ENCODE measurements around the gene CHD2.

Gene CHD2

DNA sequence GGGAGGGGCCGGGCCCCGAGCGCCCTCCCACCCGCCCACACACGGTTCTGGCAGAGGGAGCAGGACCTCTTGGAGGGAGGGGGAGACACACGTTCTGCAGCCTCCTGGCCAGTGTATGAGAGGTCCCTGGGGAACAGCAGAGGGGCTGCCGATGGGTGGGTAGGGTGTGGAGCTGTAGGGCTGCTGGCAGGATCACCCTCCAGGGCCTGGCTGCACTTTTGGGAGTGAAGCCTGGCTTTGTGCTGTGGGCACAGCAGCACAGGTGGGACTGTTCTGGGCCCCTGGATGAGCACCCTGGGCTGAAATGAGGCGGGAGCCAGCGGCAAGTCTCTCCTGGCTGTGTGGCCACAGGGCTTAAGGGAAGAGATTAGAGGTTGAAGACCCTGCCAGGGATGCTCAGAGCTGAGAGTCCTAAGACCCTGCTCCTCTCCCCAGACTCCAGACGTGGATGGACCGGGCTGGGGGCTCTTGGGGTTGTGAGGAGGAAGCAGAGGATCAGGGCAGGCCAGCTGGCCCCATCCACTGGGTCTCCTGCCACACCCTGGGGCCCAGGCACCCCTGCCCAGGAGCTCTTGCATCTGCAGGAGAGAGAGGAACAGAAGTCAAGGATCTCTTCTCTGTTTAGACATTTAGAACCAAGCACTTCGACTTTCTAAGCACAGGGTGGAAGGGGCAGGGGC, 143.6 kb downstream of the CHD2 start:
- Mint-ChIP-seq H3K4me1 (peaks cover 22% of the 10 kb centered on the region), H3K27ac (ENCODE audit: low read depth) (no peak overlapping the region), H3K4me3 (no peak overlapping the region), H3K9me3 (peaks cover 8% of the 10 kb centered on the region), H3K36me3 (ENCODE audit: insufficient read depth) (no peaks in the 10 kb centered on the region), H3K27me3 (no peaks in the 10 kb centered on the region)
- DNase-seq (ENCODE audit: low spot score in 2 of 2) = no peak
- no peak for ATAC-seq (replicated peaks; ENCODE audit: extremely low read depth, poor library complexity, severe bottlenecking)

DNA sequence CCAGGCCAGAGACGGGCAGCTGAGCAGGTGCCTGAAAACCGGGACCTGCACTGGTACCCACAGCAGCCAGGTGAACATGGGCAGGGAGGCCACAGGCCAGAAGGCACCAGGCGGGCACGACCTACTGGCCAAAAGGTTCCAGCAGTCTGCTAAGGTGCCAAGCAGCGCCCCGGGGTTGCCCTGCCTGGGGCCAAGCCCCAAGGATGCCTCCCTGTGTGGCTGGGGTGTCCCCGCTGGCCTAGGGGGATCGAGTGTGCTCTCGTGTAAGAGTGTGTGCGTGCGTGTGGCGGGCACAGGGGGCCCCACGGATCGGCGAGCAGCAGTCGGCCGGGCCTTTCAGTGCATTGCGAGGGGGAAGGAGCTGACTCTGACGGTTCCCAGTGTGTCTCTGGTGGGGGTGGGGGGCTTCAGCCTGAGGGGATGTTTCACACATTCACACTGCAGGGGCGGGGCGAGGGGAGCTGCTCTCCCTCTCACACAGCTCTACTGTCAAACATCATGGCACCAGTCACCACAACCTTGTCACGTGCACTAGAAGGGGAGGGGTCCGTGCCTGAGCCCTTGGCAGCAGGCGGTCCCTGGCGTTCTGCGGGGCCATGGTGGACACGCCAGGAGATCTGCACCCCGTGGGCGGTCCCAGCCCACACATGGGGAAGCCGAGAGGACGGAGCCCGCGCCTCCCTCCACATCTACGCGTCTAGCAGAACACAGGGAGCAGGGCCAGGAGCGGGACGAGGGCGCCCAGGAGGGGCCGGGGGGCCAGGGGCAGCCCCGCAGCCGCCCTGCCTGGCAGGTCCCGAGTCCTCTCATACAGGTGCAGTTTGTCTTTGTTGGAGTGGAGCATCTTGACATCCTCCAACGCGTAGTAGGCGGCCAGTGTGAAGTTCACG, 144.4 kb downstream of the CHD2 start:
- H3K9me3 Mint-ChIP-seq = peaks cover 8% of the 10 kb centered on the region
- DNase-seq (ENCODE audit: low spot score in 2 of 2) = no peak
- no peaks in the 10 kb centered on the region for H3K27me3 Mint-ChIP-seq
- H3K4me3 Mint-ChIP-seq = no peak overlapping the region
- no peaks in the 10 kb centered on the region for H3K36me3 Mint-ChIP-seq (ENCODE audit: insufficient read depth)
- ATAC-seq (replicated peaks; ENCODE audit: extremely low read depth, poor library complexity, severe bottlenecking) = no peak
- H3K4me1 Mint-ChIP-seq = peaks cover 30% of the 10 kb centered on the region
- H3K27ac Mint-ChIP-seq (ENCODE audit: low read depth) = no peak overlapping the region

DNA sequence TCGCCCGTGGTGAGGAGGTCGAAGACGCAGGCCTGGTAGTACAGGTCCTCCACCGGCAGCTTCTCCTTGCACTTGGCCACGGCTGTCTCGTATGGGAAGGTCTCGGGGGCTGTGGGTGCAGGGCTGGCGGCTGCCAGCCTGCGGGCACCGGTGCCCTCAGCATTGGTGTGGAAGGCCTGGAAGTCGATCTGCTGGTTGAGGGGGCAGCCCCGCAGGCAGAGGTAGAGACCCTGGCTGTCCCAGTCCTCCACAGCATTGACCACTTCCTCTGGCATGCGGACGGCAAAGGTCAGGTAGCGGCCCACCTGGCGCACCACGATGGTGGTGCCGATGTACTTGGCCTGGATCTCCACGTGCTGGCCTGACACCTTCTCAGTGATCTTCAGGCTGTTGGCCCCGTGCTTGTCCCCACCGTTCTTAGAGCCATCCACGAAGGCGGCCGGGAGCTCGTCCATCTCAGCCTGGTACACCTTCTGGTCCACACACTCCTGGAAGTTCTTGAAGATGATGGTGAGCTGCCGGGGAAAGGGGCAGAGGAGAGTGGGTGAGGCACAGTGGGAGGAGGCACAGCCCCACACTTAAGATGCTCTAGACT, 145.2 kb downstream of the CHD2 start:
- Mint-ChIP-seq H3K4me1 (peaks cover 37% of the 10 kb centered on the region), H3K27ac (ENCODE audit: low read depth) (no peak overlapping the region), H3K27me3 (no peaks in the 10 kb centered on the region), H3K9me3 (peaks cover 8% of the 10 kb centered on the region), H3K4me3 (no peak overlapping the region), H3K36me3 (ENCODE audit: insufficient read depth) (peaks cover 4% of the 10 kb centered on the region)
- DNase-seq (ENCODE audit: low spot score in 2 of 2) (no peak), ATAC-seq (replicated peaks; ENCODE audit: extremely low read depth, poor library complexity, severe bottlenecking) (no peak)

DNA sequence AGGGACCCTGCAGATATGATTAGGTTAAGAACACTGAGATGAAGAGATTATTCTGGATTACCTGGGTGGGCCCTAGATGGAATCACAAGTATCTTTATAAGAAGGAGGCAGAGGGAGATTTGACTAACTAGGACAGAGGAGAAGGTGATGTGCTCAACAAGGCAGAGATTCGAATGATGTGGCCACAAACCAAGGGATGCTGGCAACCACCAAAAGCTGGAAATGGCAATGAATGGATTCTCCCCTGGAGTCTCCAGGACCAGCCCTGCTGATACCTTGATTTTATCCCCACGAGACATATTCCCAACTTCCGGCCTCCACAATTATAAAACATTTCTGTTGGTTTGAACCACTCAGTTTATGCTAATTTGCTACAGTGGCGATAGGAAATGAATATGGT, 146.0 kb downstream of the CHD2 start:
- no peak for DNase-seq (ENCODE audit: low spot score in 2 of 2)
- peak overlapping the region; percentile 85 for H3K27ac Mint-ChIP-seq (ENCODE audit: low read depth)
- ATAC-seq (replicated peaks; ENCODE audit: extremely low read depth, poor library complexity, severe bottlenecking) = no peak
- peaks cover 8% of the 10 kb centered on the region for H3K9me3 Mint-ChIP-seq
- H3K36me3 Mint-ChIP-seq (ENCODE audit: insufficient read depth) = peaks cover 4% of the 10 kb centered on the region
- no peaks in the 10 kb centered on the region for H3K27me3 Mint-ChIP-seq
- H3K4me1 Mint-ChIP-seq = peaks cover 42% of the 10 kb centered on the region
- H3K4me3 Mint-ChIP-seq = peak overlapping the region; percentile 5

DNA sequence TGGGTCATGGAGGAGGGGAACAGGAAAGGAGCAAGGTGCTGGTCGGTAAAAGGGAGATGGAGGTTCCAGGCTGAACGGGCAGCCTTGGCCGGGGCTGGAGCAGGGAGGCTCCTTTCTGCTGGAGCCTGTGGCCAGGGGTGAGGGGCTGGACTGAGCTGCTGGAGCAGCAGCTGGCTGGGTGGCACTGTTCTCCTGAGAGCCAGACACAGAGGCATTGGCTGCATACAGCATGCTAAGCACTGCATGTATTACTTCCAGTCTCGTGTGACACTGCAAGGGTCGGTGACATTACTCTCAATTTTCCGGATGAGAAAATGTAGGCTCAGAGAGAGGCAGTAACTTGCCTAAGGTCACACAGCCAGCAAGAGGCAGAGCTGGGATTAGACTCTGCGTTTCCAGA, 146.6 kb downstream of the CHD2 start:
- H3K27me3 Mint-ChIP-seq = no peaks in the 10 kb centered on the region
- H3K4me3 Mint-ChIP-seq = peak overlapping the region; percentile 5
- ATAC-seq (replicated peaks; ENCODE audit: extremely low read depth, poor library complexity, severe bottlenecking) (no peak), DNase-seq (ENCODE audit: low spot score in 2 of 2) (no peak)
- H3K27ac Mint-ChIP-seq (ENCODE audit: low read depth) = peak overlapping the region; percentile 85
- H3K4me1 Mint-ChIP-seq = peaks cover 42% of the 10 kb centered on the region
- peaks cover 8% of the 10 kb centered on the region for H3K9me3 Mint-ChIP-seq
- H3K36me3 Mint-ChIP-seq (ENCODE audit: insufficient read depth) = peaks cover 4% of the 10 kb centered on the region

DNA sequence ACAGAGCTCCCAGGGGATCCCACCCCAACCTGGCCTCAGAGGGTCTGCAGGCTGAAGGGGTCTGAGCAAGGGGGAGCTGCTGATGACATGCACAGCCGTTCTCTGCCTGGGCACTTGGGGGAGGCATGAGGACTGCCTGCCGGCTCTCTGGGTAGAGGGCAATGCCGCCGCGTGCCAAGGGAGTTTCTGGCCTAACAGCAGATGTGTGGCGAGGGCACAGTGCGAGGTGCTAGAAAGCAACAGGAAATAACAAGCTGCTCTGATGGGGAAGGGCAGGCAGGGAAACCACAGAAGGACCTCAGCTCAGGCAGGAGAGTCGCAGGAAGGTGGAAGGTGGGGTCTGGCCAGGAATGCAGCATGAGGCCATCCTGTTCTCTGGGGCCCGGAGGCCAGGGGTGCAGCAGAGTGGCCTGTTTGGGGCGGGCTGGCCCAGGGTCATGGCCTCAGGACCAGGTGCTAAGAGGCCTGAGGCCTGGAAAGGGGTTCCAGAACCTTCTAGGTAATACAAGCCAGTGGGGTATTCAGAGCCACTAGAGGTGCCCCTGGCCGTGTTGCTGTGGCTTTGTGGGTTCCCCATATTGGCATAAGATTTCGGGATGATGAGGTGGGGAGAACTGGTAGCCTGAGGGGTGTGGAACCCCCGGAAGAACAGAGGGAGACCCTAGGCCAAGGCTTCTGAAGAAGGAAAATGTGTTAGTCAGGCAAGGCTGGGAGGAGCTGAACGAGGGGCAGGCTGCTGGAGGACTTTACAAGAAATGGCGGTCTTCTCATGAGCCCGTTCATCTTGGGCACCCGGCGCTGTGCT, 147.7 kb downstream of the CHD2 start:
- peak overlapping the region; percentile 91 for H3K27ac Mint-ChIP-seq (ENCODE audit: low read depth)
- H3K4me1 Mint-ChIP-seq = peaks cover 42% of the 10 kb centered on the region
- ATAC-seq (replicated peaks; ENCODE audit: extremely low read depth, poor library complexity, severe bottlenecking) (peak; percentile 76), DNase-seq (ENCODE audit: low spot score in 2 of 2) (peak; percentile 47 to 70)
- H3K36me3 Mint-ChIP-seq (ENCODE audit: insufficient read depth) = peaks cover 4% of the 10 kb centered on the region
- no peaks in the 10 kb centered on the region for H3K27me3 Mint-ChIP-seq
- H3K4me3 Mint-ChIP-seq = peak overlapping the region; percentile 46
- peaks cover 8% of the 10 kb centered on the region for H3K9me3 Mint-ChIP-seq

DNA sequence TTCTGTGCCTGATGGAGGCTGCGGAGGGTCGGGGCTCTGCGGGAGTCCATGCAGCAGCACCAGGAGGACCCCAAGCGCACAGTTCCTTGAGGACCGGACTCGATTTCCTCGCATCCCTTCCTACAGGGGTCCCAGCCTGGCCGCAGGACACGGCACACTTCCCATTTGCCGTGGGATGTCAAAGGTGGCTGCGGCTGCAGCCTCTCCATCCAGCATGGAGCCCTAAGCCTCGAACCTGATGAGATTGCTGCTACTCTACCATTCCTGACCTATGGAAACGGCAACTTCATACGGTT, 148.2 kb downstream of the CHD2 start:
- Mint-ChIP-seq H3K27me3 (no peaks in the 10 kb centered on the region), H3K4me3 (peak overlapping the region; percentile 46), H3K36me3 (ENCODE audit: insufficient read depth) (peaks cover 4% of the 10 kb centered on the region), H3K27ac (ENCODE audit: low read depth) (peak overlapping the region; percentile 91), H3K4me1 (peaks cover 42% of the 10 kb centered on the region), H3K9me3 (peaks cover 8% of the 10 kb centered on the region)
- DNase-seq (ENCODE audit: low spot score in 2 of 2) (no peak), ATAC-seq (replicated peaks; ENCODE audit: extremely low read depth, poor library complexity, severe bottlenecking) (no peak)

DNA sequence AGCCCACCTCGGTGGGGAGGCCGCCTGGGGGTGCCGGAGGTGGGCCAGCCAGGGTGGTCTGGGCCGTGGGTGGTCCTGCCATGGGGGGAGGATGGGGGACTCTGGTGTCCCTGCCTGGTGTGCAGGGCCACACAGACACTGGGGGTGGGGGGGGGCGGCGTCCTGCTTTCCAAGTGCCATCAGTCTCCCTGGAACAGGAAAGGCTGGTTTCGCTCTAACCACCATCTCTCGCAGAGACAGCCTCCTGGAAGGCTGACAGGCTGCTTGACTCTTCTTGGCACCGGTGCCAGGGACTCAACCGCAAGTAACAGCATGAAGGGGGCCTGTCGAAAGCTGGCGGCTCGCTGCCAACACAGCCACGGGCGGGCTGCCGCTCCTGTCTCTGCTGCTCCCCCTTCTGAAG, 148.6 kb downstream of the CHD2 start:
- Mint-ChIP-seq H3K27ac (ENCODE audit: low read depth) (peak overlapping the region; percentile 82), H3K36me3 (ENCODE audit: insufficient read depth) (peaks cover 4% of the 10 kb centered on the region), H3K9me3 (peaks cover 8% of the 10 kb centered on the region), H3K4me3 (peak overlapping the region; percentile 53), H3K27me3 (no peaks in the 10 kb centered on the region), H3K4me1 (peaks cover 42% of the 10 kb centered on the region)
- ATAC-seq (replicated peaks; ENCODE audit: extremely low read depth, poor library complexity, severe bottlenecking) (no peak), DNase-seq (ENCODE audit: low spot score in 2 of 2) (no peak)

DNA sequence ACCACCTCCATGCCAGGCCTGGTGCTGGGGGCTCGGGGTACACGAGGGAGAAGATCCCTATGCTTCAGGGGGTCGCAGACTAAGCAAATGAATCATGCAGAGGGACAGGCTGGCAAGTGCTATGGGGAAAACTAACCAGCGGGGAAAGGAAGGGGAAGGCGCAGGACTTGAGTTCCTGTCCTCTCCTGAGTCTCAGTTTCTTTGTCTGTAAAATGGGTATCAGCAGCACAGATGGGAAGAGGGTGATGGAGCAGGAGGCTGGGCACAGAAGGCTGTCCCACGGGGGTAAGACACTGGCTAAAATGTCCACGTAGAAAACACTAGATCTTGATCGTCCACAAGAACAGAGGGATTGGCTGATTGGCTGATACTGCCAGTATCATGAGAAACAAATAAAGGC, 149.1 kb downstream of the CHD2 start:
- H3K27me3 Mint-ChIP-seq = no peaks in the 10 kb centered on the region
- H3K27ac Mint-ChIP-seq (ENCODE audit: low read depth) = peak overlapping the region; percentile 82

DNA sequence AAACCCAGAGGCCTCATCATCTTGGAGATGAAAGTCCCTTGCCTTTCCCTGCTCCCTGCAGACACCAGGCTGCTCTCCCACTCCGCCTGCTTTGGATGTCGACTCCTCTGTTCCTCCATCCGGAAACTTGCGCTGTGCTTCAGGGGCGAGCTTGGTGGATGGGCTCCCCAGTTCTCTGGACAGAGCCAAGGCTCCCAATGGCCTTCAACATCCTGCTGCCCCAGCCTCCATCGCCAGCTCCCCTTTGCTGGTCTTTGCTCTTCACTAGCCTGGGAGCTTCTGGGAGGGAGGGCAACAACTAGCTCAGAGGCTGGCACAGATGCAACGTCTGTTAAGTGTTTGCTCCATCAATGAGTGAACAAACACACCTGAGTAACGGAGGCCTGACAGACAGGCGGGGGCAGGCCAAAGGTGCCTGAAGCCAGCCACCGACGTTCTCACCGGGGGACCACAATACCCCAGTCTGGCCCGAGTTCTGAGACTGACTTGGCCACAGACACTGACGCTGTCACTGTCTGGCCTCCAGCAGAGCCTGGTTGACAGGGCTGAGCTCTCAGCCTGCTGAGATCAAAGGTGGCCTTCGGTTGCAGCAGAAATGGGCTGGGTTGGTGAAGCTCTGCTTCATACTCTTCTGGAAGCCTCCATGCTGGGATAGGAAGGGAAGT, 149.9 kb downstream of the CHD2 start:
- peak overlapping the region; percentile 82 for H3K27ac Mint-ChIP-seq (ENCODE audit: low read depth)
- no peaks in the 10 kb centered on the region for H3K27me3 Mint-ChIP-seq
- ATAC-seq (replicated peaks; ENCODE audit: extremely low read depth, poor library complexity, severe bottlenecking) (peak; percentile 80), DNase-seq (ENCODE audit: low spot score in 2 of 2) (peak; percentile 38 to 72)
- H3K9me3 Mint-ChIP-seq = peaks cover 8% of the 10 kb centered on the region
- peaks cover 42% of the 10 kb centered on the region for H3K4me1 Mint-ChIP-seq
- peak overlapping the region; percentile 53 for H3K4me3 Mint-ChIP-seq
- peaks cover 4% of the 10 kb centered on the region for H3K36me3 Mint-ChIP-seq (ENCODE audit: insufficient read depth)

More for the DNA sequence above, 149.1 kb downstream of the CHD2 start:
- no peak for ATAC-seq (replicated peaks; ENCODE audit: extremely low read depth, poor library complexity, severe bottlenecking)
- H3K9me3 Mint-ChIP-seq = peaks cover 8% of the 10 kb centered on the region
- peaks cover 42% of the 10 kb centered on the region for H3K4me1 Mint-ChIP-seq
- H3K4me3 Mint-ChIP-seq = peak overlapping the region; percentile 53
- peaks cover 4% of the 10 kb centered on the region for H3K36me3 Mint-ChIP-seq (ENCODE audit: insufficient read depth)
- DNase-seq (ENCODE audit: low spot score in 2 of 2) = no peak

DNA sequence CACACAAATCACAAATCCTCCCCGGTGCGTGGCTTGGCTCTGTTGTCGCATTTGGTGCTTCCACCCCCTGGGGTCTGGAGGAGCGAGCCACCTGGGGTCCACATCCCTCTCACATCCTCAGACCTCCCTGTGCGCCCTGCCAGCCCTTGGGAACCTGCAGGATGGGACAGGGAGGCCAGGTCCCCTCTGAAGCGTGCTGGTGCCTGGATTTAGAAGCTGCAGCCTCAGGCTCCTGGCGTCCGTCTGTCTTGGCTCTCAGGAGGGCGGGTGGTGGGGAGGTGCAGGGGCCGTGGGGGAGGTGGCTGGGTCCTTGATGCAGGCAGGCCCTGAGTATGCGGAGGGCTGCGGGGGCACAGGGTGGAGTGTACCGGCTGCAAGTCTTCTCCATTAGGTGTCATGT, 150.5 kb downstream of the CHD2 start:
- H3K27ac Mint-ChIP-seq (ENCODE audit: low read depth) = no peak overlapping the region
- no peak for DNase-seq (ENCODE audit: low spot score in 2 of 2)
- no peak for ATAC-seq (replicated peaks; ENCODE audit: extremely low read depth, poor library complexity, severe bottlenecking)

More for the DNA sequence above, 150.5 kb downstream of the CHD2 start:
- Mint-ChIP-seq H3K36me3 (ENCODE audit: insufficient read depth) (peaks cover 4% of the 10 kb centered on the region), H3K9me3 (peaks cover 8% of the 10 kb centered on the region), H3K27me3 (peaks cover 3% of the 10 kb centered on the region), H3K4me3 (peak overlapping the region; percentile 53), H3K4me1 (peaks cover 42% of the 10 kb centered on the region)

Data from central memory CD8-positive, alpha-beta T cell (primary cell).